GM12878 (cell line): Measurements from ENCODE around the gene GRIN2A. TPM values are rescaled to one million over a fixed set of nuclear protein-coding genes. Genes with fewer than 3 reads are reported as not detected.

ENCODE experiments used
- ATAC-seq: fragments of 200-7000 bp; cut with Tn5 transposase; 3 replicates; pipeline ENCODE4 v1.9.1; 2020; ENCODE audit warnings: mild to moderate bottlenecking, moderate library complexity
- BruUV-seq: library from RNA; stranded (reverse); fragments of 400-500 nt; replicated peaks from 2 replicates; lab custom pipeline; 2021; lab: Mats Ljungman, UMichigan
- CTCF ChIA-PET: fragments of 300-600 bp; sonication (Branson Sonifier 250); formaldehyde crosslinking; extraction: SDS; loops from one replicate; lab custom pipeline; 2021; ENCODE audit warnings: inconsistent platforms; lab: Yijun Ruan, JAX
- POLR2A ChIA-PET: fragments of 350-600 bp; formaldehyde crosslinking; extraction: SDS; loops from one replicate; lab custom pipeline; 2021; ENCODE audit warnings: inconsistent platforms; lab: Charles Lee
- RAD21 ChIA-PET: fragments of 300-600 bp; sonication (Branson Sonifier 250); formaldehyde crosslinking; loops from one replicate; lab custom pipeline; 2023; ENCODE audit warnings: antibody characterized with exemption; ENCODE audit not compliant: unreplicated experiment; lab: Charles Lee
- SMC1A ChIA-PET: fragments of 300-600 bp; sonication (Branson Sonifier 250); formaldehyde crosslinking; loops from one replicate; lab custom pipeline; 2023; ENCODE audit not compliant: unreplicated experiment, uncharacterized antibody; lab: Charles Lee
- DNase-seq: peaks from one replicate; pipeline ENCODE4 v3.0.0-alpha.2; 2011; ENCODE audit warnings: low read depth, low spot score
- FAIRE-seq: peaks from 3 replicates; lab custom pipeline; 2011; peaks lifted over from hg19 to GRCh38; lab: Jason Lieb, UNC
- H2AFZ ChIP-seq: 2 replicates; pipeline ENCODE4 v1.6.0; 2011; ENCODE audit warnings: low read depth, low read length, control low read depth; ENCODE audit not compliant: control insufficient read depth
- H3K27ac ChIP-seq: 2 replicates; pipeline ENCODE4 v1.5.1; 2011; ENCODE audit warnings: control low read depth; ENCODE audit not compliant: control insufficient read depth, insufficient read depth
- H3K27me3 ChIP-seq, 2 experiments: replicated peaks in 1 of 2; 2 replicates each; pipeline versions ENCODE4 v1.6.0 to v1.6.1; 2011; ENCODE audit warnings: low read length in 1 of 2; ENCODE audit not compliant: control insufficient read depth in 2 of 2, insufficient read depth in 2 of 2
- H3K36me3 ChIP-seq, 2 experiments: 2 replicates each; pipeline ENCODE4 v1.5.1; 2011; ENCODE audit warnings: low read length in 1 of 2; ENCODE audit not compliant: control insufficient read depth in 2 of 2, insufficient read depth in 2 of 2
- H3K4me1 ChIP-seq: 2 replicates; pipeline ENCODE4 v1.6.1; 2011; ENCODE audit warnings: mild to moderate bottlenecking, low read length, moderate library complexity, mixed read lengths; ENCODE audit not compliant: control insufficient read depth, insufficient read depth
- H3K4me2 ChIP-seq: 2 replicates; pipeline ENCODE4 v1.6.0; 2011; ENCODE audit warnings: control low read depth; ENCODE audit not compliant: control insufficient read depth, insufficient read depth
- H3K4me3 ChIP-seq: fragments of 200-600 bp; sonication (generic); 2 replicates; pipeline ENCODE4 v1.5.1; 2016
- H3K79me2 ChIP-seq: 2 replicates; pipeline ENCODE4 v1.6.0; 2011; ENCODE audit warnings: low read length; ENCODE audit not compliant: control insufficient read depth, insufficient read depth
- H3K9ac ChIP-seq: 2 replicates; pipeline ENCODE4 v1.8.0; 2011; ENCODE audit warnings: low read length, control low read depth, mixed read lengths; ENCODE audit not compliant: control insufficient read depth, insufficient read depth
- H3K9me3 ChIP-seq: replicated peaks from 3 replicates; pipeline ENCODE4 v1.5.1; 2011; ENCODE audit warnings: mild to moderate bottlenecking, low read length; ENCODE audit not compliant: control insufficient read depth, insufficient read depth
- H4K20me1 ChIP-seq: 2 replicates; pipeline ENCODE4 v1.6.0; 2011; ENCODE audit not compliant: control insufficient read depth, insufficient read depth
- CREM ChIP-seq: IDR thresholded peaks from 2 replicates; pipeline ENCODE4 v1.6.1; 2014; ENCODE audit warnings: antibody characterized with exemption, low read depth
- ELK1 ChIP-seq: IDR thresholded peaks from 2 replicates; pipeline ENCODE4 v1.6.1; 2012; ENCODE audit warnings: low read depth, low read length, improper control_type of control experiment
- KDM1A ChIP-seq: fragments of 200-600 bp; sonication (generic); IDR thresholded peaks from 2 replicates; pipeline ENCODE4 v1.6.1; 2016; ENCODE audit warnings: borderline replicate concordance
- KLF5 ChIP-seq: fragments of 450-650 bp; IDR thresholded peaks from 2 replicates; pipeline ENCODE4 v1.6.1; 2014; ENCODE audit warnings: mild to moderate bottlenecking; ENCODE audit not compliant: partially characterized antibody
- MYC ChIP-seq: IDR thresholded peaks from 2 replicates; pipeline ENCODE4 v1.6.1; 2011; ENCODE audit warnings: mild to moderate bottlenecking, low read length, moderate library complexity, inconsistent platforms; ENCODE audit not compliant: insufficient read depth, insufficient replicate concordance, insufficient read length, severe bottlenecking
- NFYA ChIP-seq: IDR thresholded peaks from 2 replicates; pipeline ENCODE4 v1.6.1; 2011; ENCODE audit warnings: low read depth, mild to moderate bottlenecking, low read length, improper control_type of control experiment, borderline replicate concordance
- POU2F2 ChIP-seq: IDR thresholded peaks from 3 replicates; pipeline ENCODE4 v1.6.1; 2011; ENCODE audit warnings: low read depth, mild to moderate bottlenecking, low read length, borderline replicate concordance
- SP1 ChIP-seq: IDR thresholded peaks from one replicate; pipeline ENCODE4 v1.6.1; 2011; ENCODE audit warnings: low read depth, low read length
- TARDBP ChIP-seq: IDR thresholded peaks from 2 replicates; pipeline ENCODE4 v1.6.1; 2016; ENCODE audit warnings: borderline replicate concordance
- TCF7 ChIP-seq: IDR thresholded peaks from 2 replicates; pipeline ENCODE4 v1.6.1; 2014; ENCODE audit warnings: antibody characterized with exemption, borderline replicate concordance
- WGBS: methylation state at CpG from one replicate; pipeline ENCODE4 v1.1.6; 2016; ENCODE audit warnings: low lambda C conversion rate; ENCODE audit not compliant: insufficient replicate concordance, insufficient coverage; ENCODE audit errors: missing lambda C conversion rate; 5-methylcytosine and 5-hydroxymethylcytosine counted together
- in situ Hi-C: fragments of 300-500 bp; cut with MboI; formaldehyde crosslinking; loops from 9 replicates; pipeline ENCODE4 v1.14.3; 2018; ENCODE audit warnings: mixed read lengths
- intact Hi-C: fragments of 100-400 bp; cut with micrococcal nuclease; formaldehyde crosslinking; loops from one replicate; pipeline ENCODE4 v1.14.2; 2022; ENCODE audit not compliant: unreplicated experiment
- polyA plus RNA-seq, 11 experiments: library from polyadenylated mRNA; depleted of rRNA in 4 of 11; unstranded in 6 of 11; stranded (reverse) in 5 of 11; fragments of >200 nt; fragmentation: Nextera tagmentation in 4 of 11; fragmentation: Illumina TruSeq in 1 of 11; extraction: Ambion mirVana in 4 of 11; extraction: Trizol in 1 of 11; gene quantifications; 1 replicate in 1 of 11; 2 replicates in 10 of 11; pipeline versions ENCODE4 v1.2.1 to v1.2.3, GENCODE V29; 2011 to 2016; ENCODE audit warnings: inconsistent platforms in 2 of 11, missing spikeins in 2 of 11, low read depth in 1 of 11
- total RNA-seq, 4 experiments: library from RNA; depleted of rRNA in 3 of 4; stranded (reverse); fragments of >200 nt in 3 of 4; fragmentation: Illumina TruSeq in 1 of 4; extraction: Trizol in 1 of 4; gene quantifications; 2 replicates each; pipeline versions ENCODE4 v1.2.1 to v1.2.3, GENCODE V29; 2013 to 2021

The GRIN2A gene
- total and polyA plus RNA-seq, 10 of the 15 experiments (the other 5 are each of a cell fraction or from before 2014, with no cell fraction given) = 2.4 to 13.3 (median 7.3) TPM

GRCh38 chr16:9874219-9874618, 308.0 kb downstream of the GRIN2A start (continued):
- TF ChIP-seq ELK1 = no peak
- no peak for TF ChIP-seq POU2F2
- no peak for TF ChIP-seq TCF7

GRCh38 chr16:9870962-9871361, 311.3 kb downstream of the GRIN2A start:
- CTCF ChIA-PET = interaction anchor here (0.7 to 1.6 kb wide), 3 partner anchors 9 to 144 kb away, joined by 3 to 4 read pairs (median 3); no protein-coding TSS in a partner anchor
- no TSS peak for BruUV-seq
- H3K79me2 ChIP-seq = no peaks in the 10 kb centered on the region
- 0% methylated on average over 2 of the region's 2 CpGs for WGBS
- H3K27me3 ChIP-seq = no peaks in the 10 kb centered on the region
- H3K27ac ChIP-seq = no peak overlapping the region
- no peak for TF ChIP-seq NFYA
- TF ChIP-seq TARDBP = no peak
- no peak for TF ChIP-seq CREM
- TF ChIP-seq KDM1A = no peak
- no peak for TF ChIP-seq SP1
- no peak for TF ChIP-seq KLF5
- TF ChIP-seq MYC = no peak
- TF ChIP-seq, all 136 proteins: peak for 0
- H3K4me2 ChIP-seq = no peak overlapping the region
- intact Hi-C loops (no loop called here), in situ Hi-C loops (no loop called here)
- H4K20me1 ChIP-seq = no peaks in the 10 kb centered on the region
- POLR2A ChIA-PET = no interaction called here
- H3K36me3 ChIP-seq = no peaks in the 10 kb centered on the region
- H3K4me1 ChIP-seq = no peaks in the 10 kb centered on the region
- DNase-seq (no peak), FAIRE-seq (no peak), ATAC-seq (no peak)
- no peak overlapping the region for H3K4me3 ChIP-seq
- H3K9ac ChIP-seq = no peak overlapping the region
- no peaks in the 10 kb centered on the region; the same call in 2 of the 3 replicates for H3K9me3 ChIP-seq
- H2AFZ ChIP-seq = no peak overlapping the region
- SMC1A ChIA-PET = interaction anchor here (0.6 to 2.0 kb wide), 6 partner anchors 8 to 107 kb away, joined by 3 to 8 read pairs (median 3); no protein-coding TSS in a partner anchor
- RAD21 ChIA-PET = no interaction called here
